H1 (cell line): ENCODE measurements around the gene AK8. TPM values are rescaled to one million over a fixed set of nuclear protein-coding genes. Genes with fewer than 3 reads are reported as not detected.

Source experiments
- CTCF ChIA-PET: fragments of 300-600 bp; sonication (Branson Sonifier 250); formaldehyde crosslinking; loops from one replicate; lab custom pipeline; 2021; ENCODE audit not compliant: partially characterized antibody; lab: Charles Lee
- POLR2A ChIA-PET: fragments of 300-600 bp; sonication (Branson Sonifier 250); formaldehyde crosslinking; loops from one replicate; lab custom pipeline; 2021; ENCODE audit warnings: inconsistent platforms; ENCODE audit not compliant: partially characterized antibody; lab: Charles Lee
- DNase-seq, 2 experiments: peaks; one replicate each; pipeline versions ENCODE4 v3.0.0 to v3.0.0-alpha.2; 2010 to 2022; ENCODE audit warnings: low spot score in 2 of 2, low read depth in 1 of 2, mixed read lengths in 1 of 2
- FAIRE-seq: peaks from 2 replicates; lab custom pipeline; 2011; peaks lifted over from hg19 to GRCh38; lab: Jason Lieb, UNC
- H2AFZ ChIP-seq: 2 replicates; pipeline ENCODE4 v1.8.1; 2012; ENCODE audit warnings: low read length, inconsistent platforms
- H2AK5ac ChIP-seq: 2 replicates; pipeline ENCODE4 v1.6.1; 2013; ENCODE audit warnings: low read depth, low read length
- H2BK120ac ChIP-seq: replicated peaks from 2 replicates; pipeline ENCODE3; 2013; ENCODE audit warnings: low read depth, low read length, inconsistent platforms
- H2BK12ac ChIP-seq: 2 replicates; pipeline ENCODE4 v1.6.1; 2013; ENCODE audit warnings: low read depth, low read length
- H2BK15ac ChIP-seq: 2 replicates; pipeline ENCODE4 v1.6.1; 2013; ENCODE audit warnings: low read length
- H2BK20ac ChIP-seq: 2 replicates; pipeline ENCODE4 v1.6.1; 2013; ENCODE audit warnings: low read length
- H2BK5ac ChIP-seq: 2 replicates; pipeline ENCODE4 v1.6.1; 2013; ENCODE audit warnings: low read depth, low read length
- H3K14ac ChIP-seq: 2 replicates; pipeline ENCODE4 v1.6.1; 2013; ENCODE audit warnings: inconsistent platforms; ENCODE audit not compliant: insufficient read length
- H3K18ac ChIP-seq: 2 replicates; pipeline ENCODE4 v1.6.1; 2013; ENCODE audit warnings: low read length; ENCODE audit errors: extremely low read depth
- H3K23ac ChIP-seq: 2 replicates; pipeline ENCODE4 v1.6.1; 2013; ENCODE audit warnings: inconsistent platforms; ENCODE audit not compliant: insufficient read length
- H3K23me2 ChIP-seq: 2 replicates; pipeline ENCODE4 v1.6.1; 2013; ENCODE audit warnings: low read depth, low read length
- H3K27ac ChIP-seq: 2 replicates; pipeline ENCODE4 v1.6.1; 2011; ENCODE audit warnings: low read depth, low read length, inconsistent platforms
- H3K27me3 ChIP-seq, 4 experiments: replicated peaks in 1 of 4; 1 replicate in 1 of 4; 2 replicates in 3 of 4; pipeline versions ENCODE4 v1.6.1 to v1.8.1; 2011 to 2013; ENCODE audit warnings: low read length in 3 of 4, mild to moderate bottlenecking in 3 of 4, inconsistent platforms in 2 of 4, mixed read lengths in 2 of 4, moderate library complexity in 1 of 4; ENCODE audit not compliant: control insufficient read depth in 3 of 4, insufficient read depth in 3 of 4; ENCODE audit errors: extremely low read depth in 1 of 4
- H3K36me3 ChIP-seq, 4 experiments: 2 replicates each; pipeline versions ENCODE4 v1.6.1 to v1.8.1; 2011 to 2013; ENCODE audit warnings: mild to moderate bottlenecking in 4 of 4, low read length in 3 of 4, moderate library complexity in 2 of 4, control low read depth in 1 of 4, inconsistent platforms in 1 of 4; ENCODE audit not compliant: insufficient read depth in 4 of 4, control insufficient read depth in 2 of 4
- H3K4ac ChIP-seq: replicated peaks from 2 replicates; pipeline ENCODE3; 2013; ENCODE audit warnings: low read length, low read depth, mixed read lengths, inconsistent platforms; ENCODE audit not compliant: insufficient read length
- H3K4me1 ChIP-seq, 4 experiments: replicated peaks in 1 of 4; 1 replicate in 1 of 4; 2 replicates in 3 of 4; pipeline versions ENCODE4 v1.6.1 to v1.8.1; 2011 to 2013; ENCODE audit warnings: low read length in 3 of 4, inconsistent platforms in 2 of 4, mixed read lengths in 1 of 4; ENCODE audit not compliant: insufficient read depth in 4 of 4, control insufficient read depth in 3 of 4
- H3K4me2 ChIP-seq, 2 experiments: 2 replicates each; pipeline versions ENCODE4 v1.6.1 to v1.8.1; 2011 to 2013; ENCODE audit warnings: low read depth in 2 of 2, low read length in 2 of 2, control low read depth in 1 of 2, inconsistent platforms in 1 of 2, mild to moderate bottlenecking in 1 of 2; ENCODE audit not compliant: insufficient read depth in 1 of 2
- H3K4me3 ChIP-seq, 4 experiments: fragments of 200-600, 300-600 bp in 1 of 4; sonication (generic), shearing (Covaris generic), sonication (Bioruptor Twin) in 1 of 4; 2 replicates each; pipeline versions ENCODE4 v1.5.1 to v1.8.1; 2011 to 2016; ENCODE audit warnings: low read length in 4 of 4, low read depth in 3 of 4, control low read depth in 2 of 4, inconsistent platforms in 2 of 4, mild to moderate bottlenecking in 2 of 4, mixed read lengths in 1 of 4, moderate library complexity in 1 of 4; ENCODE audit not compliant: insufficient read depth in 2 of 4; ENCODE audit errors: extremely low read depth in 1 of 4
- H3K56ac ChIP-seq: replicated peaks from 2 replicates; pipeline ENCODE3; 2013; ENCODE audit warnings: low read depth, mild to moderate bottlenecking, mixed read lengths, low read length, inconsistent platforms; ENCODE audit not compliant: insufficient read length
- H3K79me1 ChIP-seq: 2 replicates; pipeline ENCODE4 v1.6.1; 2013; ENCODE audit warnings: low read depth, low read length, control low read depth
- H3K79me2 ChIP-seq, 2 experiments: 2 replicates each; pipeline versions ENCODE4 v1.6.1 to v1.8.1; 2012 to 2013; ENCODE audit warnings: low read length in 2 of 2, mild to moderate bottlenecking in 2 of 2, inconsistent platforms in 1 of 2; ENCODE audit not compliant: insufficient read depth in 2 of 2, control insufficient read depth in 1 of 2
- H3K9ac ChIP-seq, 4 experiments: replicated peaks in 1 of 4; 1 replicate in 1 of 4; 2 replicates in 3 of 4; pipeline versions ENCODE4 v1.6.1 to v1.8.1; 2011 to 2013; ENCODE audit warnings: low read depth in 3 of 4, low read length in 3 of 4, control low read depth in 2 of 4, mild to moderate bottlenecking in 2 of 4, moderate library complexity in 2 of 4, inconsistent platforms in 1 of 4; ENCODE audit errors: extremely low read depth in 1 of 4
- H3K9me3 ChIP-seq, 2 experiments: 2 replicates each; pipeline versions ENCODE4 v1.6.1 to v1.8.1; 2012 to 2013; ENCODE audit warnings: mild to moderate bottlenecking in 2 of 2, moderate library complexity in 2 of 2, control low read depth in 1 of 2, inconsistent platforms in 1 of 2, low read depth in 1 of 2, low read length in 1 of 2, mixed read lengths in 1 of 2; ENCODE audit not compliant: insufficient read depth in 2 of 2
- H4K20me1 ChIP-seq, 2 experiments: replicated peaks in 1 of 2; 2 replicates each; pipeline versions ENCODE3 to v1.8.1; 2011 to 2013; ENCODE audit warnings: inconsistent platforms in 2 of 2, low read length in 2 of 2, mild to moderate bottlenecking in 1 of 2; ENCODE audit not compliant: insufficient read depth in 2 of 2, control insufficient read depth in 1 of 2
- H4K5ac ChIP-seq: 2 replicates; pipeline ENCODE4 v1.6.1; 2013; ENCODE audit warnings: low read length, low read depth, mixed read lengths, inconsistent platforms; ENCODE audit not compliant: insufficient read length
- H4K8ac ChIP-seq: 2 replicates; pipeline ENCODE4 v1.8.0; 2013; ENCODE audit warnings: mild to moderate bottlenecking, moderate library complexity, low read length, inconsistent platforms; ENCODE audit not compliant: insufficient read depth; ENCODE audit errors: extremely low read depth
- H4K91ac ChIP-seq: replicated peaks from 2 replicates; pipeline ENCODE3; 2013; ENCODE audit warnings: low read length, mixed read lengths, inconsistent platforms; ENCODE audit not compliant: insufficient read length
- CBX5 ChIP-seq: fragments of 300-800, 300-1000 bp; sonication (generic); IDR thresholded peaks from 2 replicates; pipeline ENCODE4 v1.7.1; 2016; ENCODE audit warnings: antibody characterized with exemption, low read length, low read depth
- CTBP2 ChIP-seq: IDR thresholded peaks from 2 replicates; pipeline ENCODE4 v1.7.0; 2011; ENCODE audit warnings: borderline replicate concordance, mild to moderate bottlenecking, moderate library complexity, mixed read lengths, low read length; ENCODE audit not compliant: insufficient read depth, insufficient read length
- MAFK ChIP-seq: IDR thresholded peaks from 2 replicates; pipeline ENCODE4 v1.6.1; 2012; ENCODE audit warnings: low read depth, mild to moderate bottlenecking, improper control_type of control experiment, low read length
- RFX5 ChIP-seq: IDR thresholded peaks from 2 replicates; pipeline ENCODE4 v1.6.1; 2011; ENCODE audit warnings: low read depth, low read length, improper control_type of control experiment, borderline replicate concordance
- SUZ12 ChIP-seq: fragments of 200-600 bp; sonication (generic); IDR thresholded peaks from 2 replicates; pipeline ENCODE4 v1.6.1; 2012; ENCODE audit warnings: mild to moderate bottlenecking, inconsistent platforms, low read length, moderate library complexity, mixed read lengths
- WGBS, 2 experiments: shearing (Covaris generic) in 1 of 2; methylation state at CpG; one replicate each; pipeline versions ENCODE4 v1.1.6 to v1.1.7; 2013 to 2015; ENCODE audit warnings: low lambda C conversion rate in 2 of 2, mixed read lengths in 2 of 2, inconsistent platforms in 1 of 2, low coverage in 1 of 2, missing lambda C conversion rate in 1 of 2; ENCODE audit not compliant: insufficient replicate concordance in 2 of 2, insufficient coverage in 1 of 2, insufficient read length in 1 of 2; ENCODE audit errors: extremely low coverage in 1 of 2, missing lambda C conversion rate in 1 of 2; 5-methylcytosine and 5-hydroxymethylcytosine counted together
- polyA plus RNA-seq, 7 experiments: library from polyadenylated mRNA; depleted of rRNA in 3 of 7; stranded (reverse) in 5 of 7; unstranded in 2 of 7; fragments of >200 nt in 5 of 7; fragments of 200-250 nt in 2 of 7; gene quantifications; 1 replicate in 5 of 7; 2 replicates in 1 of 7; 4 replicates in 1 of 7; pipeline versions ENCODE4 v1.2.1 to v1.2.3, GENCODE V29; 2011 to 2013; ENCODE audit warnings: missing spikeins in 2 of 7, mixed read lengths in 2 of 7
- total RNA-seq: library from RNA; stranded (reverse); fragmentation: NEBNext Ultra II Directional; extraction: Animal tissue kit (Norgen Biotek cat#: 25700); gene quantifications from 2 replicates; pipeline ENCODE4 v1.2.1, GENCODE V29; 2021
- TF ChIP-seq, protein P1 (sequence below): IDR thresholded peaks from 2 replicates; pipeline ENCODE4 v1.6.1; 2012; ENCODE audit warnings: low read length, inconsistent platforms

Gene AK8
- total and polyA plus RNA-seq, 2 of the 8 experiments (the other 6 are each of a cell fraction or from before 2014, with no cell fraction given) = 0.35 to 0.48 TPM

DNA sequence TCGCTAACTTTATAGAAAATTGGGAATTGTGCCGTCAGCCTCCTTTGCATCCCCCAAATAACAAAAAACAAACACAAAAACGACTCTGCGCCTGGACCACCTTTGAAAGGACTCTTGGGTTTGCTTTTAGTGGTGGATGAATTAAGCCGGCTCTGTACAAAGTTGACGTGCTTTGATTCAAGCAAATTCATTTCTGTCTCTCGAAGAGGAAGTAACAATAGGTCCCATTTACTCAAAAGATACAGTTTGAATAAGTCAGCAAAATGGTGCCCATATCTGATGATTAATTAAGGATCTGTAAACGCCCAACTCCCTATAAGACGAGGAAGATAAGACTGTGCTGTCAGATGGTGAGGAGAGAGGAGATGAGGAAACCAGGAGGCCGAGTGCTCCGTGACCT, 67.8 kb downstream of the AK8 start:
- H4K8ac ChIP-seq = no peak overlapping the region
- no peak overlapping the region for H3K56ac ChIP-seq
- H3K36me3 ChIP-seq = no peaks in the 10 kb centered on the region
- no peak overlapping the region for H4K91ac ChIP-seq
- H2BK5ac ChIP-seq = no peak overlapping the region
- H3K23ac ChIP-seq = no peak overlapping the region
- H2BK20ac ChIP-seq = no peak overlapping the region
- no peak overlapping the region for H3K14ac ChIP-seq
- no peaks in the 10 kb centered on the region for H3K23me2 ChIP-seq
- no peak overlapping the region for H2AK5ac ChIP-seq
- H3K79me1 ChIP-seq = no peaks in the 10 kb centered on the region
- no peak overlapping the region for H3K9ac ChIP-seq
- no peaks in the 10 kb centered on the region for H4K20me1 ChIP-seq
- no peaks in the 10 kb centered on the region for H3K9me3 ChIP-seq
- no peak overlapping the region for H3K4me3 ChIP-seq
- H3K4me2 ChIP-seq = no peak overlapping the region
- 89% methylated on average over 11 of the region's 11 CpGs; no CpG with 5 or more reads in 1 of the 2 experiments for WGBS, 2 experiments
- H3K79me2 ChIP-seq = no peaks in the 10 kb centered on the region
- no peak for DNase-seq
- ChIA-PET CTCF (interaction anchor here (1.0 to 6.3 kb wide), 3 partner anchors 12 to 93 kb away, joined by 3 to 52 read pairs (median 4); no protein-coding TSS in a partner anchor), POLR2A (no interaction called here)
- no peak overlapping the region for H4K5ac ChIP-seq
- no peak overlapping the region for H3K18ac ChIP-seq
- H2AFZ ChIP-seq = no peak overlapping the region
- no peak overlapping the region for H2BK120ac ChIP-seq
- FAIRE-seq = no peak
- H2BK15ac ChIP-seq = no peak overlapping the region
- H2BK12ac ChIP-seq = no peak overlapping the region
- TF ChIP-seq CTBP2 (no peak), SUZ12 (no peak), MAFK (no peak), RFX5 (no peak), CBX5 (no peak)
- TF ChIP-seq, protein P1, sequence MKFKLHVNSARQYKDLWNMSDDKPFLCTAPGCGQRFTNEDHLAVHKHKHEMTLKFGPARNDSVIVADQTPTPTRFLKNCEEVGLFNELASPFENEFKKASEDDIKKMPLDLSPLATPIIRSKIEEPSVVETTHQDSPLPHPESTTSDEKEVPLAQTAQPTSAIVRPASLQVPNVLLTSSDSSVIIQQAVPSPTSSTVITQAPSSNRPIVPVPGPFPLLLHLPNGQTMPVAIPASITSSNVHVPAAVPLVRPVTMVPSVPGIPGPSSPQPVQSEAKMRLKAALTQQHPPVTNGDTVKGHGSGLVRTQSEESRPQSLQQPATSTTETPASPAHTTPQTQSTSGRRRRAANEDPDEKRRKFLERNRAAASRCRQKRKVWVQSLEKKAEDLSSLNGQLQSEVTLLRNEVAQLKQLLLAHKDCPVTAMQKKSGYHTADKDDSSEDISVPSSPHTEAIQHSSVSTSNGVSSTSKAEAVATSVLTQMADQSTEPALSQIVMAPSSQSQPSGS = no peak
- H3K27ac ChIP-seq = no peak overlapping the region
- H3K4ac ChIP-seq = no peak overlapping the region
- H3K27me3 ChIP-seq = no peaks in the 10 kb centered on the region
- H3K4me1 ChIP-seq = peaks cover 2 to 11% (median 6%) of the 10 kb centered on the region in 4 experiments; a peak in 6 of 7 replicates
